PC-3 (cell line): ENCODE data around the gene SOX10. TPM values are rescaled to one million over a fixed set of nuclear protein-coding genes. Genes with fewer than 3 reads are reported as not detected.

Source experiments
- ATAC-seq: fragments of 200-7000 bp; cut with Tn5 transposase; 2 replicates; pipeline ENCODE4 v1.9.1; 2020; ENCODE audit warnings: mild to moderate bottlenecking, moderate library complexity
- BruUV-seq: library from RNA; stranded (reverse); fragments of 400-500 nt; replicated peaks from 2 replicates; lab custom pipeline; 2021; lab: Mats Ljungman, UMichigan
- CTCF ChIA-PET: fragments of 300-600 bp; sonication (Branson Sonifier 250); formaldehyde crosslinking; loops from one replicate; lab custom pipeline; 2022; ENCODE audit warnings: antibody characterized with exemption; lab: Charles Lee
- POLR2A ChIA-PET: fragments of 300-600 bp; sonication (Branson Sonifier 250); formaldehyde crosslinking; loops from one replicate; lab custom pipeline; 2022; ENCODE audit warnings: antibody characterized with exemption; ENCODE audit not compliant: unreplicated experiment; lab: Charles Lee
- DNase-seq: peaks from one replicate; pipeline ENCODE4 v3.0.0-alpha.2; 2015
- H2AFZ ChIP-seq: fragments of 300-600 bp; sonication (generic); 2 replicates; pipeline ENCODE4 v1.6.0; 2016; ENCODE audit warnings: antibody characterized with exemption, low read length
- H3F3A ChIP-seq: fragments of 300-600 bp; sonication (generic); one replicate; pipeline ENCODE4 v1.6.0; 2017; ENCODE audit warnings: antibody characterized with exemption, low read length, control low read depth, mild to moderate bottlenecking; ENCODE audit not compliant: unreplicated experiment
- H3K27ac ChIP-seq: fragments of 300-600 bp; sonication (generic); 2 replicates; pipeline ENCODE4 v1.5.1; 2016; ENCODE audit warnings: mild to moderate bottlenecking, low read length
- H3K27me3 ChIP-seq: fragments of 300-600 bp; sonication (generic); 2 replicates; pipeline ENCODE4 v1.6.1; 2016; ENCODE audit warnings: low read length, mixed read lengths
- H3K36me3 ChIP-seq: fragments of 300-600 bp; sonication (generic); 2 replicates; pipeline ENCODE4 v1.6.1; 2016; ENCODE audit warnings: low read depth, mixed run types, low read length, mixed read lengths
- H3K4me1 ChIP-seq: fragments of 300-600 bp; sonication (generic); 2 replicates; pipeline ENCODE4 v1.5.1; 2016; ENCODE audit warnings: low read length; ENCODE audit not compliant: insufficient read depth
- H3K4me2 ChIP-seq: fragments of 300-600 bp; sonication (generic); 2 replicates; pipeline ENCODE4 v1.6.0; 2016; ENCODE audit warnings: low read length
- H3K4me3 ChIP-seq: fragments of 300-600 bp; sonication (generic); 2 replicates; pipeline ENCODE4 v1.5.1; 2016; ENCODE audit warnings: mild to moderate bottlenecking, low read length, mixed read lengths
- H3K79me2 ChIP-seq: fragments of 300-600 bp; sonication (generic); 2 replicates; pipeline ENCODE4 v1.6.1; 2017; ENCODE audit warnings: low read length, mixed read lengths
- H3K9ac ChIP-seq: fragments of 300-600 bp; sonication (generic); 2 replicates; pipeline ENCODE4 v1.6.0; 2016; ENCODE audit warnings: mild to moderate bottlenecking, low read length
- H3K9me2 ChIP-seq: fragments of 300-600 bp; sonication (generic); replicated peaks from 2 replicates; pipeline ENCODE4 v1.6.1; 2016; ENCODE audit warnings: mixed run types, low read length, mixed read lengths
- H3K9me3 ChIP-seq: fragments of 300-600 bp; sonication (generic); 2 replicates; pipeline ENCODE4 v1.6.1; 2016; ENCODE audit warnings: low read length, mixed read lengths
- H4K20me1 ChIP-seq: fragments of 300-600 bp; sonication (generic); 2 replicates; pipeline ENCODE4 v1.6.1; 2016; ENCODE audit warnings: low read length, mixed read lengths
- EZH2 ChIP-seq: fragments of 300-600 bp; sonication (generic); IDR thresholded peaks from one replicate; pipeline ENCODE4 v1.6.1; 2017; ENCODE audit warnings: antibody characterized with exemption, mild to moderate bottlenecking, low read length; ENCODE audit not compliant: unreplicated experiment
- EZH2phosphoT487 ChIP-seq: fragments of 300-600 bp; sonication (generic); IDR thresholded peaks from 2 replicates; pipeline ENCODE4 v1.6.1; 2018; ENCODE audit warnings: mild to moderate bottlenecking, antibody characterized with exemption, low read length, borderline replicate concordance
- intact Hi-C: fragments of 100-400 bp; cut with micrococcal nuclease; formaldehyde crosslinking; loops from 2 replicates; pipeline ENCODE4 v1.9.0; 2023
- total RNA-seq: library from RNA; depleted of rRNA; stranded (reverse); fragments of >200 nt; gene quantifications from 2 replicates; pipeline ENCODE4 v1.2.3, GENCODE V29; 2014
- TF ChIP-seq, protein P1 (sequence below): fragments of 300-600 bp; sonication (generic); conservative IDR thresholded peaks from 2 replicates; pipeline ENCODE4 v1.5.1; 2017; ENCODE audit warnings: antibody characterized with exemption, low read depth, mild to moderate bottlenecking, low read length

Gene SOX10
- total RNA-seq, 1 experiment from 2014 or later: 1.1 TPM

DNA sequence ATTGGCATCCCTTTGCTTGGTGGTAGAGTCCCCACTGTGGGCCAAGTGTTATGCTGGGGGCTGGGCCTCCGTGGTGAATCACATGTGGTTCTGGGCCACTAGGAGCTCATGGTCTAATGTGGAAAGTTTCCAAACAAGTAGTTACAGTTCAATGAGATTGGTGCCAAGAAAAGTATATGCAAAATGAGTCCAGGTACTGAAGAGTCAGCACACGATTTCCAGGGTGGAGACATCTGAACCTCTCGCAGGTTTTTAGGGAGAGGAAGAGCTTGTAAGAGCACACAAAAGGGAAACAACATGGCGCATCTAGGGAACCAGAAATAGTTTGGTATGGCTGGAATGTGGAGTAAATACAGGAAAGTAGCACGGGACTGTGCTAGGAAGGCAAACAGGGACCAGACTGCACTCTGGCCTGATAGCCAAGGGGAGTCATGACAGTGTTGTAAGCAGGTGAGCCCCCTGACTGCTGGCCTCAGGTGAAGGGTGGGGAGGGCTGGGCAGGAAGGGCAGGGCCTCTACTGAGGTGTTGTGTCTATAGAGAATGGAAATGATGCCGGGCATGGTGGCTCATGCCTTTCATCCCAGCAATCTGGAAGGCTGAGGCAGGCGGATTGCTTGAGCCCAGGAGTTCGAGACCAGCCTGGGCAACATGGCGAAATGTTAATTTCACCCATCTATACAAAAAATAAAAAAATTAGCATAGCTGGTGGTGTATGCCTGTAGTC, 18.3 kb downstream of the SOX10 start:
- Histone ChIP-seq H3K9me3 (no peaks in the 10 kb centered on the region), H4K20me1 (no peaks in the 10 kb centered on the region), H3K36me3 (peaks cover 21% of the 10 kb centered on the region), H2AFZ (no peak overlapping the region), H3K4me1 (no peaks in the 10 kb centered on the region), H3K27me3 (no peaks in the 10 kb centered on the region), H3K9ac (no peak overlapping the region), H3K27ac (no peak overlapping the region), H3F3A (no peaks in the 10 kb centered on the region), H3K79me2 (no peaks in the 10 kb centered on the region), H3K4me2 (no peak overlapping the region), H3K4me3 (no peak overlapping the region), H3K9me2 (no peaks in the 10 kb centered on the region)
- BruUV-seq: no TSS peak
- intact Hi-C loops: no loop called here
- TF ChIP-seq EZH2phosphoT487 (no peak), EZH2 (no peak)
- TF ChIP-seq, protein P1, sequence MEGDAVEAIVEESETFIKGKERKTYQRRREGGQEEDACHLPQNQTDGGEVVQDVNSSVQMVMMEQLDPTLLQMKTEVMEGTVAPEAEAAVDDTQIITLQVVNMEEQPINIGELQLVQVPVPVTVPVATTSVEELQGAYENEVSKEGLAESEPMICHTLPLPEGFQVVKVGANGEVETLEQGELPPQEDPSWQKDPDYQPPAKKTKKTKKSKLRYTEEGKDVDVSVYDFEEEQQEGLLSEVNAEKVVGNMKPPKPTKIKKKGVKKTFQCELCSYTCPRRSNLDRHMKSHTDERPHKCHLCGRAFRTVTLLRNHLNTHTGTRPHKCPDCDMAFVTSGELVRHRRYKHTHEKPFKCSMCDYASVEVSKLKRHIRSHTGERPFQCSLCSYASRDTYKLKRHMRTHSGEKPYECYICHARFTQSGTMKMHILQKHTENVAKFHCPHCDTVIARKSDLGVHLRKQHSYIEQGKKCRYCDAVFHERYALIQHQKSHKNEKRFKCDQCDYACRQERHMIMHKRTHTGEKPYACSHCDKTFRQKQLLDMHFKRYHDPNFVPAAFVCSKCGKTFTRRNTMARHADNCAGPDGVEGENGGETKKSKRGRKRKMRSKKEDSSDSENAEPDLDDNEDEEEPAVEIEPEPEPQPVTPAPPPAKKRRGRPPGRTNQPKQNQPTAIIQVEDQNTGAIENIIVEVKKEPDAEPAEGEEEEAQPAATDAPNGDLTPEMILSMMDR: no peak
- ChIA-PET POLR2A (no interaction called here), CTCF (no interaction called here)
- no peak for ATAC-seq
- no peak for DNase-seq

DNA sequence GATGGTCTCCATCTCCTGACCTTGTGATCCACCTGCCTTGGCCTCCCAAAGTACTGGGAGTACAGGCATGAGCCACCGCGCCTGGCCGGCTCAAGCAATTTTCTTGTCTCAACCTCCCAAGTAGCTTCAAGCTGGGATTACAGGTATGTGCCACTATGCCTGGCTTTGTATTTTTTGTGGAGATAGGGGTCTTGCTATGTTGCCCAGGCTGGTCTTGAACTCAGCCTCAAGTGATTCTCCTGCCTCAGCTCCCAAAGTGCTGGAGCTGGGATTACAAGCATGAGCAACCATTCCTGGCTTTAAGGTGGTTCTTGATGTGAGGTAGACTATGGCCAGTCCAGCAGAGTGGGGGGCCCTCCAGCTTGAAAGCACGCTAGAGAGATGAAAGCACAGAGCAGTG, 23.3 kb downstream of the SOX10 start:
- Histone ChIP-seq H2AFZ (no peak overlapping the region), H3K27me3 (no peaks in the 10 kb centered on the region), H3K27ac (no peak overlapping the region), H3F3A (no peaks in the 10 kb centered on the region), H3K9me3 (no peaks in the 10 kb centered on the region), H3K36me3 (peaks cover 33% of the 10 kb centered on the region; the same call in 1 of the 2 replicates), H3K4me2 (no peak overlapping the region), H3K9me2 (no peaks in the 10 kb centered on the region), H4K20me1 (no peaks in the 10 kb centered on the region), H3K9ac (no peak overlapping the region), H3K4me3 (no peak overlapping the region), H3K79me2 (no peaks in the 10 kb centered on the region), H3K4me1 (no peaks in the 10 kb centered on the region)
- ChIA-PET POLR2A (no interaction called here), CTCF (no interaction called here)
- no peak for DNase-seq
- no TSS peak for BruUV-seq
- TF ChIP-seq EZH2: no peak
- no peak for TF ChIP-seq EZH2phosphoT487
- TF ChIP-seq, protein P1: no peak
- ATAC-seq: no peak
- intact Hi-C loops: no loop called here

DNA sequence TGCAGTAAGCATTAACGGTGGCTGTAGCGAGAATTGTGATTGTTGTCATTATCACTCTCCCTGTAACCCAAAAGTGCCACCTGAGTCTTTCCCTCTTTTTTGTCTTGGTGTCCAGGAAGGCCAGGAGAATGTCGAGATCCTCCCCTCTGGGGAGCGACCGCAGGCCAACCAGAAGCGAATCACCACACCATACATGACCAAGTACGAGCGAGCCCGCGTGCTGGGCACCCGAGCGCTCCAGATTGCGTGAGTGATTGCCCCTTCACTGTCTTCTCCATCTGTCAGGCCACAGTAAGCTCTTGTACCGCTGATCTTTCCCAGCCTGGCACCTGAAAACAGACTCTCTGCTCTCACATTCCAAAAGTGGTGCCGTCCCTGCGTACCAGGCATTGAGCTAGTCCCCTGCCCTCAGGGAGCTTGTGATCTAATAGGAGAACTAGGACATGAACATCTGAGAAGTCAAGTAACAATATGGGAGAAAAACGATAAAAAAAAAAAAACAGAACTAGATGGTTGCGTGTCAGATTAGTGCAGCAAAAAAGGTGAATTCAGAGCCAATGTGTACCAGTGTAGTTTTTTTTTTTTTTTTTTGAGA, 25.0 kb downstream of the SOX10 start:
- POLR2A ChIA-PET: interaction anchor here (0.6 kb wide), 1 partner anchor 140 kb away, joined by 6 read pairs; no protein-coding TSS in a partner anchor
- ATAC-seq: no peak
- H3K9me2 ChIP-seq: no peaks in the 10 kb centered on the region

More for the DNA sequence above, 25.0 kb downstream of the SOX10 start:
- Histone ChIP-seq H3K9me3 (no peaks in the 10 kb centered on the region), H3K4me3 (no peak overlapping the region), H3F3A (no peaks in the 10 kb centered on the region), H3K79me2 (peaks cover 11% of the 10 kb centered on the region), H2AFZ (no peak overlapping the region), H3K4me2 (no peak overlapping the region), H3K27ac (no peak overlapping the region), H3K4me1 (peaks cover 5% of the 10 kb centered on the region), H3K9ac (no peak overlapping the region), H4K20me1 (no peaks in the 10 kb centered on the region), H3K27me3 (no peaks in the 10 kb centered on the region), H3K36me3 (peaks cover 25% of the 10 kb centered on the region; the same call in 1 of the 2 replicates)
- CTCF ChIA-PET: no interaction called here
- no TSS peak for BruUV-seq
- intact Hi-C loops: no loop called here
- DNase-seq: no peak
- TF ChIP-seq, protein P1: no peak
- no peak for TF ChIP-seq EZH2phosphoT487
- TF ChIP-seq EZH2: no peak
